GM23248 (cell line): ENCODE data around the gene NXF1. TPM values are rescaled to one million over a fixed set of nuclear protein-coding genes. Genes with fewer than 3 reads are reported as not detected.
"Not testable (repeated sequence)": the region's sequence is repeated elsewhere in the genome, so short reads cannot be mapped to it uniquely, and the experiment has no call there.

Source experiments
- DNase-seq: peaks from one replicate; pipeline ENCODE4 v3.0.0-alpha.2; 2015
- H2AFZ ChIP-seq: fragments of 200-600 bp; sonication (generic); 2 replicates; pipeline ENCODE4 v1.6.1; 2016; ENCODE audit warnings: antibody characterized with exemption
- H3F3A ChIP-seq: fragments of 200-600 bp; sonication (generic); 2 replicates; pipeline ENCODE4 v1.6.1; 2016; ENCODE audit warnings: mild to moderate bottlenecking, antibody characterized with exemption, mixed run types; ENCODE audit not compliant: insufficient read depth
- H3K27ac ChIP-seq: fragments of 200-600 bp; sonication (generic); 2 replicates; pipeline ENCODE4 v1.5.1; 2016; ENCODE audit warnings: mild to moderate bottlenecking
- H3K27me3 ChIP-seq: fragments of 200-600 bp; sonication (generic); replicated peaks from 2 replicates; pipeline ENCODE4 v1.6.1; 2016; ENCODE audit warnings: mild to moderate bottlenecking; ENCODE audit not compliant: insufficient read depth
- H3K36me3 ChIP-seq: fragments of 200-600 bp; sonication (generic); 2 replicates; pipeline ENCODE4 v1.6.1; 2016; ENCODE audit warnings: low read depth, mild to moderate bottlenecking
- H3K4me1 ChIP-seq: fragments of 200-600 bp; sonication (generic); 2 replicates; pipeline ENCODE4 v1.6.1; 2016; ENCODE audit warnings: mild to moderate bottlenecking; ENCODE audit not compliant: insufficient read depth
- H3K4me2 ChIP-seq: fragments of 200-600 bp; sonication (generic); one replicate; pipeline ENCODE4 v1.6.1; 2016; ENCODE audit warnings: mild to moderate bottlenecking; ENCODE audit not compliant: unreplicated experiment
- H3K4me3 ChIP-seq: fragments of 200-600 bp; sonication (generic); 2 replicates; pipeline ENCODE4 v1.5.1; 2016; ENCODE audit warnings: mild to moderate bottlenecking
- H3K79me2 ChIP-seq: fragments of 200-600 bp; sonication (generic); 2 replicates; pipeline ENCODE4 v1.6.1; 2016; ENCODE audit warnings: mild to moderate bottlenecking; ENCODE audit not compliant: insufficient read depth
- H3K9ac ChIP-seq: fragments of 200-600 bp; sonication (generic); 2 replicates; pipeline ENCODE4 v1.6.1; 2016; ENCODE audit warnings: mild to moderate bottlenecking
- H3K9me2 ChIP-seq: fragments of 200-600 bp; sonication (generic); 2 replicates; pipeline ENCODE4 v1.6.1; 2016; ENCODE audit warnings: mixed run types, mild to moderate bottlenecking, moderate library complexity; ENCODE audit not compliant: insufficient read depth
- H3K9me3 ChIP-seq: fragments of 200-600 bp; sonication (generic); one replicate; pipeline ENCODE4 v1.6.1; 2017; ENCODE audit warnings: low read depth
- H4K20me1 ChIP-seq: fragments of 200-600 bp; sonication (generic); 2 replicates; pipeline ENCODE4 v1.6.0; 2016; ENCODE audit not compliant: insufficient read depth
- EZH2 ChIP-seq: fragments of 200-600 bp; sonication (generic); IDR thresholded peaks from 2 replicates; pipeline ENCODE4 v1.6.1; 2018; ENCODE audit warnings: antibody characterized with exemption, mild to moderate bottlenecking; ENCODE audit not compliant: insufficient read depth, poor library complexity, severe bottlenecking
- EZH2phosphoT487 ChIP-seq: fragments of 200-600 bp; sonication (generic); IDR thresholded peaks from 2 replicates; pipeline ENCODE4 v1.6.1; 2018; ENCODE audit warnings: antibody characterized with exemption, moderate library complexity, mild to moderate bottlenecking, low read depth; ENCODE audit not compliant: insufficient read depth
- WGBS, 2 experiments: methylation state at CpG; one replicate each; pipeline ENCODE4 v1.1.6; 2015 to 2017; ENCODE audit warnings: low lambda C conversion rate in 2 of 2, low coverage in 1 of 2; ENCODE audit errors: missing lambda C conversion rate in 2 of 2; 5-methylcytosine and 5-hydroxymethylcytosine counted together
- in situ Hi-C: fragments of 300-500 bp; cut with MboI; formaldehyde crosslinking; loops from 2 replicates; pipeline ENCODE4 v1.15.0; 2020
- polyA plus RNA-seq: library from polyadenylated mRNA; unstranded; fragments of >200 nt; fragmentation: Nextera tagmentation; extraction: Ambion mirVana; gene quantifications from 2 replicates; pipeline ENCODE4 v1.2.1, GENCODE V29; 2016
- total RNA-seq: library from RNA; depleted of rRNA; stranded (reverse); fragments of >200 nt; shearing (Covaris generic); gene quantifications from 2 replicates; pipeline ENCODE4 v1.2.3, GENCODE V29; 2014

The NXF1 gene
- total and polyA plus RNA-seq, 2 experiments from 2014 or later = 32.0 to 53.3 TPM

DNA sequence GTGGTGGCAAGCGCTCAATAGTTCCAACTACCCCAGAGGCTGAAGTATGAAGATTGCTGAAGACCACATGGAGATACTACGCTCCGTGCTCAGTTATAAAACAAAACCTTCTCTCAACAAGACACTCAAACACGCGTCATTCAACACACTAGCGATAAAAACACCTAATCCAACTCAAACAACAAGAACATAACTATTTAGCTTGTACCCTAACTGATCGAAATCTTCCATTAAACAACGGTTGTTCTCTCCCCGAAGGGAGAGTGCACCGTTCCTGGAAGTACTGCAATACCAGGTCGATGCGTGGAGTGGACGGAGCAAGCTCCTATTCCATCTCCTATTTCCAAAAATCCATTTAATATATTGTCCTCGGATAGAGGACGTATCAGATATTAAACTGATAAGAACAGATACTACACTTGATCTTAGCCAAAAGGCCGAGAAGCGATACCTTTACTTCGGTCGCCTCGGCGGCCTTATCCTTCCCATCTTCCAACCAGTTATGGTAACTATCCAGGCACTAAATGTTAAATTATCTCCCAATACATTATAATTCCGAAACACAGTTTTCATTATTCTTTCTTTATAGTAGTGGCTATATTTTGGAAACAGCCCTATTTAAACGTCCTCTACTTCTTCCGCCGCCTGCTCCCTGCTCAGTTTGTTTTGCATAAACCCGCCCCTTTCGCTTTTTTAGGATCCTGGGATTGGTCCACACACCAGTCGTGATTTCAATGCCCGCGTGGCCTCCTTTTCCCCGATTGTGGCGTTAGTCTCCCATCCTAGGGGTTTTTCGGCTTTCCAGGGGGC, 36.3 kb upstream of the NXF1 start:
- TF ChIP-seq EZH2 = no peak
- no peak for TF ChIP-seq EZH2phosphoT487
- H3K79me2 ChIP-seq = peaks cover 27% of the 10 kb centered on the region
- H3K9me2 ChIP-seq = no peaks in the 10 kb centered on the region
- peaks cover 8% of the 10 kb centered on the region for H3F3A ChIP-seq
- no peaks in the 10 kb centered on the region for H3K9me3 ChIP-seq
- WGBS, 2 experiments = 0 to 1% methylated on average over 33 of the region's 33 CpGs
- no peaks in the 10 kb centered on the region for H4K20me1 ChIP-seq
- no peaks in the 10 kb centered on the region for H3K36me3 ChIP-seq
- peak overlapping the region; percentile 99 for H3K27ac ChIP-seq
- DNase-seq = peak; percentile 98
- H3K9ac ChIP-seq = peak overlapping the region; percentile 96
- peaks cover 9% of the 10 kb centered on the region; the same call in 1 of the 2 replicates for H3K4me1 ChIP-seq
- H3K4me3 ChIP-seq = peak overlapping the region; percentile 74
- peak overlapping the region; percentile 83 for H3K4me2 ChIP-seq
- in situ Hi-C loops = no loop called here
- peak overlapping the region; percentile 91 for H2AFZ ChIP-seq
- no peaks in the 10 kb centered on the region for H3K27me3 ChIP-seq

DNA sequence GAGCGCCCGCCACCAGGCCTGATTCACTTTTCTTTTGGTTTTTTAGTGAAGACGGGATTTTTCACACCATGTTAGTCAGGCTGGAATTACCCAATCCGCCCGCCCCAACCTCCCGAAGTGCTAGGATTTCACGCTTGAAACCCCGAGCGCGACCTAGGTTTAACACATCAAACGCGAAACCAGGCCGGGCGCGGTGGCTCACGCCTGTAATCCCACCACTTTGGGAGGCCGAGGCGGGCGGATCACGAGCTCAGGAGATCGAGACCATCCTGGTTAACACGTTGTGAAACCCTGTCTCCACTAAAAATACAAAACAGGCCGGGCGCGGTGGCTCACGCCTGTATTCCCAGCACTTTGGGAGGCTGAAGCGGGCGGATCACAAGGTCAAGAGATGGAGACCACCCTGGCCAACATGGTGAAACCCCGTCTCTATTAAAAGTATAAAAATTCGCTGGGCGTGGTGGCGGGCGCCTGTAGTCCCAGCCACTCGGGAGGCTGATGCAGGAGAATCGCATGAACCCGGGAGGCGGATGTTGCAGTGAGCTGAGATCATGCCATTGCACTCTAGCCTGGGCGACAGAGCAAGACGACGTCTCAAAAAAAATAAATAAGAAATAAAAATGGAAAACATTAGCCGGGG, 35.6 kb upstream of the NXF1 start:
- Histone ChIP-seq H3K9ac (peak overlapping the region; percentile 96), H3K27ac (peak overlapping the region; percentile 99), H3K4me2 (peak overlapping the region; percentile 99), H3K4me3 (peak overlapping the region; percentile 93), H3K79me2 (peaks cover 35% of the 10 kb centered on the region)
- H3K9me3 ChIP-seq, H3K27me3 ChIP-seq, H2AFZ ChIP-seq, H3K4me1 ChIP-seq, H4K20me1 ChIP-seq, H3K36me3 ChIP-seq, in situ Hi-C loops, H3F3A ChIP-seq, H3K9me2 ChIP-seq: not testable (repeated sequence)
- DNase-seq = peak; percentile 97
- 1% methylated on average over 40 to 41 of the region's 41 CpGs for WGBS, 2 experiments

DNA sequence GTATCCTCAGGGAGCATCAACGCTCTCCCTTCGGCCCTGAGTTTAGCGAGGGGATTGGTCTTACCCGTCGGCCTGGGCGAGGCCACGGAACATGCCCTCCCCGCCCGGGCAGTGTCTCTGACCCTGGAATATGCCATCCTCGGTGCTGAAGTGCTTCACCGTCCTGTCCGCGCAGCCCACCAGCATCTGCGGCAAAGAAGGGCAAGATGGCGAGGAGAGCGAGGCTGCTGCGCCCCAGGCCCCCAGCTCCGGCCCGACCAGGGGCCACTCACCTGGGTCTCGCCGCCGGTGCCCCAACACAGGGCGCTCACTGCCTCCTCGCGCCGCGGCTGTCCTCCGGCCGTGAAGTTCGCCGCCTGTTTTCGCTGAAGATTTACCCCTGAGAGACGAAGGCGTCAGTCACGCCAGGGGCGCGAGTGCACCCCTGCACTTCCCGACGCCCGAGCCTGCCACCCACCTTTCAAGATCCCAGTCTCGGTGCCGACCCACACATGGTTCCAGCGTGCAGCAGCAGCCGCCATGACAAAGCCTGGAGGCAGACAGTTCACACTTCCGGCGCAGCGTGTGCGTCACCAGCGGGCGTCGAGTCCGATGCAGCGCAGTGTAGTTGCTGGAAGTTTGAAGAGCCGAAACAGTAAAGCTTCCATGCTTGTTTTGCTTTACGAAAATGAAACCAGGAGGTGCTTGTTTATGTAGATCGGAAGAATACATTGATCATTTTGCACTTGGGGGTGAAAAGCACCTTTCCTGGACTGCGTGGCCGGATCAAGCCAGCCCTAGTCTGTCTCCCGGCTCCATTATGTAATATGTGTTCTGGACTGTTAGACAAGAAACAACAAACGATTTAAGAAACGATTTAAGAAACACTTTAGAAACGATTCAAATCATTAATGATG, 34.1 kb upstream of the NXF1 start, which contains the start of gene WDR74:
Gene WDR74, minus strand, starts transcription at position 541 of the 896 bp plus-strand sequence. Its CDS starts 20 bp downstream, at position 521.
- 1 to 2% methylated on average over 50 to 58 of the region's 62 CpGs for WGBS, 2 experiments

DNA sequence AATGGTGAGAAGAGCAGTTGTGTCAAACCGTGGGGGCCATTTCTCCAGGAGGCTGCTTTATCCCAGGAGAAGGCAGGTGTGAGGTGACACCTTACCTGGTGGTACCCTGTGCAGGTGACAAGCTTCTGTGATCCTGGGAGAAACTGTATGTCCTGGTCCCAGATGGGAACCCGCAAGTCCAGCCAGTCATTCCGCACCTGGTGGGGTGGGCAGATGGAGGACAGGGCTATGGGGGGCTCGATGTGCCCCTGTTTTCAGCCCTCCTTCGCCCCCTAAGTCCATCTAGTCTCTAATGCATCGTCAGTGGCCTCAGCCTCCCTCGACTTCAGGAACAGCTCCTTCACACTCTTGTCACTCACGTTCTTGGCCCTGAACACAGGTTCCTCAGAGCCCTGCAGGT, 30.1 kb upstream of the NXF1 start:
- Histone ChIP-seq H3K27ac (no peak overlapping the region), H3F3A (peaks cover 11% of the 10 kb centered on the region), H3K4me1 (peaks cover 8% of the 10 kb centered on the region; the same call in 1 of the 2 replicates), H3K4me3 (no peak overlapping the region), H2AFZ (no peak overlapping the region), H3K9me2 (no peaks in the 10 kb centered on the region), H3K9me3 (no peaks in the 10 kb centered on the region), H3K36me3 (no peaks in the 10 kb centered on the region), H3K79me2 (peaks cover 80% of the 10 kb centered on the region), H3K27me3 (no peaks in the 10 kb centered on the region), H4K20me1 (no peaks in the 10 kb centered on the region), H3K4me2 (no peak overlapping the region), H3K9ac (no peak overlapping the region)
- 74 to 78% methylated on average over 8 of the region's 8 CpGs for WGBS, 2 experiments
- in situ Hi-C loops = no loop called here
- TF ChIP-seq EZH2phosphoT487 = no peak
- no peak for TF ChIP-seq EZH2
- no peak for DNase-seq

More for the DNA sequence above, 34.1 kb upstream of the NXF1 start, which contains the start of gene WDR74:
- Histone ChIP-seq H3K79me2 (peaks cover 50% of the 10 kb centered on the region), H3K4me2 (peak within 1 kb of the TSS; percentile 99), H3K9me2 (no peaks in the 10 kb centered on the region), H4K20me1 (no peaks in the 10 kb centered on the region), H3K27me3 (no peaks in the 10 kb centered on the region), H3K9ac (peak within 1 kb of the TSS; percentile 96), H3K27ac (peak within 1 kb of the TSS; percentile 99), H3F3A (peaks cover 8% of the 10 kb centered on the region), H3K9me3 (no peaks in the 10 kb centered on the region), H3K4me1 (peaks cover 9% of the 10 kb centered on the region; the same call in 1 of the 2 replicates), H3K4me3 (peak within 1 kb of the TSS; percentile 93), H2AFZ (peak within 1 kb of the TSS; percentile 59), H3K36me3 (no peaks in the 10 kb centered on the region)
- TF ChIP-seq EZH2 (no peak), EZH2phosphoT487 (no peak)
- peak; percentile 97 for DNase-seq
- in situ Hi-C loops = no loop called here
